Heart left ventricle (tissue), 13 donors: ENCODE measurements around the gene RALGAPA2.

Experiments used
- CTCF ChIP-seq, 12 donors: fragments of 200-600 bp; sonication (generic) in 4 of 12; IDR thresholded peaks; one replicate each; pipeline versions ENCODE4 v1.5.0 to v1.8.0; 2018 to 2022; ENCODE audit warnings: antibody characterized with exemption in 12 of 12, mild to moderate bottlenecking in 5 of 12
- POLR2A ChIP-seq, 2 donors: fragments of 450-650 bp; IDR thresholded peaks; one replicate each; pipeline ENCODE4 v1.6.1; 2017; ENCODE audit warnings: antibody characterized with exemption in 2 of 2, mild to moderate bottlenecking in 2 of 2, moderate library complexity in 2 of 2
- donor health status: ischemic (EF 13 %, LVEDD 7.1; RV severe dilation, severe dysfunction).
- donor health status: DM: no; HTN: yes; CAD: no.
- donor health status: DM: no; HTN: no; CAD: no.
- donor health status: ischemic (EF 25% LVEDD 6.9; RV normal size, moderate dysfunction).
- donor health status: ischemic (EF 25% LVEDD 5.7; RV mildly dilated, moderate dysfunction).
- donor health status: ischemic (EF 35%, LVEDD 5.7; RV mildly dilated, moderate dysfunction).
- donor health status: nonischemic (EF 11% LVEDD 7.7; RV severe dilation, severe dysfunction).
- donor health status: DM: yes; HTN: yes; CAD: no.
- donor health status: PGD.
- donor health status: ischemic (EF 29% LVEDD 5.4; RV normal size, mild dysfunction).
- donor health status: nonischemic (EF 23%, LVEDD 6.1; RV moderate dilation, normal function).

GRCh38 chr20:20436689-20437088 is 275.8 kb downstream of the RALGAPA2 start:
- TF ChIP-seq CTCF (IDR thresholded peaks at IDR 0.05), result no peak
- no peak for TF ChIP-seq POLR2A (IDR thresholded peaks at IDR 0.05)
